Stimulated activated naive CD8-positive, alpha-beta T cell treated with anti-CD3 and anti-CD28 coated beads, Interleukin-15, Interleukin-2, amounts not matched to agents 100 ng/mL and 50 ng/mL, for 24 hours (primary cell): Measurements from ENCODE around the gene CYP21A2.
"Not testable (repeated sequence)": the region's sequence is repeated elsewhere in the genome, so short reads cannot be mapped to it uniquely, and the experiment has no call there.

Source experiments
- H3K27ac Mint-ChIP-seq: one replicate; pipeline ENCODE4 v1.8.0; 2021; ENCODE audit warnings: mild to moderate bottlenecking, mixed read lengths
- H3K27me3 Mint-ChIP-seq: one replicate; pipeline ENCODE4 v1.8.0; 2021; ENCODE audit warnings: mixed read lengths
- H3K36me3 Mint-ChIP-seq: one replicate; pipeline ENCODE4 v1.8.0; 2021; ENCODE audit warnings: low read depth, mixed read lengths
- H3K4me1 Mint-ChIP-seq: one replicate; pipeline ENCODE4 v1.8.0; 2021; ENCODE audit warnings: low read depth, mixed read lengths
- H3K4me3 Mint-ChIP-seq: one replicate; pipeline ENCODE4 v1.8.0; 2021; ENCODE audit warnings: mild to moderate bottlenecking, mixed read lengths
- H3K9me3 Mint-ChIP-seq: one replicate; pipeline ENCODE4 v1.8.0; 2021; ENCODE audit warnings: mixed read lengths

Gene CYP21A2

GRCh38 chr6:32058511-32058963 is 20.3 kb downstream of the CYP21A2 start:
- Mint-ChIP-seq H3K36me3 (no peaks in the 10 kb centered on the region), H3K27me3 (no peaks in the 10 kb centered on the region), H3K27ac (no peak overlapping the region), H3K4me3 (no peak overlapping the region), H3K4me1 (no peaks in the 10 kb centered on the region), H3K9me3 (no peaks in the 10 kb centered on the region)

- no peaks in the 10 kb centered on the region for H3K4me1 Mint-ChIP-seq
- no peaks in the 10 kb centered on the region for H3K36me3 Mint-ChIP-seq
- H3K27ac Mint-ChIP-seq = no peak overlapping the region
- H3K27me3 Mint-ChIP-seq = no peaks in the 10 kb centered on the region
- no peak overlapping the region for H3K4me3 Mint-ChIP-seq
- no peaks in the 10 kb centered on the region for H3K9me3 Mint-ChIP-seq
Observed at GRCh38 chr6:32060966-32061655, 22.9 kb downstream of the CYP21A2 start.

- H3K27ac Mint-ChIP-seq = no peak overlapping the region
- H3K4me3 Mint-ChIP-seq = no peak overlapping the region
- no peaks in the 10 kb centered on the region for H3K9me3 Mint-ChIP-seq
- no peaks in the 10 kb centered on the region for H3K36me3 Mint-ChIP-seq
- no peaks in the 10 kb centered on the region for H3K4me1 Mint-ChIP-seq
- H3K27me3 Mint-ChIP-seq = no peaks in the 10 kb centered on the region
Observed at GRCh38 chr6:32064706-32065105, 26.5 kb downstream of the CYP21A2 start.

- not testable (repeated sequence) for H3K27ac Mint-ChIP-seq, H3K27me3 Mint-ChIP-seq, H3K4me1 Mint-ChIP-seq, H3K4me3 Mint-ChIP-seq, H3K9me3 Mint-ChIP-seq, H3K36me3 Mint-ChIP-seq
Observed at GRCh38 chr6:32067521-32067920, 29.3 kb downstream of the CYP21A2 start.

GRCh38 chr6:32068315-32068714 is 30.1 kb downstream of the CYP21A2 start:
- H3K9me3 Mint-ChIP-seq, H3K27ac Mint-ChIP-seq, H3K27me3 Mint-ChIP-seq, H3K4me1 Mint-ChIP-seq, H3K4me3 Mint-ChIP-seq, H3K36me3 Mint-ChIP-seq: not testable (repeated sequence)

GRCh38 chr6:32068867-32069266 is 30.7 kb downstream of the CYP21A2 start:
- no peak overlapping the region for H3K4me3 Mint-ChIP-seq

GRCh38 chr6:32069460-32069859 is 31.2 kb downstream of the CYP21A2 start:
- Mint-ChIP-seq H3K4me3 (no peak overlapping the region), H3K36me3 (no peaks in the 10 kb centered on the region), H3K27me3 (no peaks in the 10 kb centered on the region), H3K9me3 (no peaks in the 10 kb centered on the region), H3K27ac (no peak overlapping the region), H3K4me1 (no peaks in the 10 kb centered on the region)

More at GRCh38 chr6:32068867-32069266, 30.7 kb downstream of the CYP21A2 start:
- Mint-ChIP-seq H3K27ac (no peak overlapping the region), H3K4me1 (no peaks in the 10 kb centered on the region), H3K9me3 (no peaks in the 10 kb centered on the region), H3K36me3 (no peaks in the 10 kb centered on the region), H3K27me3 (no peaks in the 10 kb centered on the region)

- H3K36me3 Mint-ChIP-seq = no peaks in the 10 kb centered on the region
- no peaks in the 10 kb centered on the region for H3K4me1 Mint-ChIP-seq
- no peak overlapping the region for H3K27ac Mint-ChIP-seq
- no peaks in the 10 kb centered on the region for H3K9me3 Mint-ChIP-seq
- no peaks in the 10 kb centered on the region for H3K27me3 Mint-ChIP-seq
- no peak overlapping the region for H3K4me3 Mint-ChIP-seq
Observed at GRCh38 chr6:32069878-32070515, 31.8 kb downstream of the CYP21A2 start.

GRCh38 chr6:32070814-32071543 is 32.8 kb downstream of the CYP21A2 start:
- Mint-ChIP-seq H3K27ac (no peak overlapping the region), H3K27me3 (no peaks in the 10 kb centered on the region), H3K9me3 (no peaks in the 10 kb centered on the region), H3K4me3 (no peak overlapping the region), H3K4me1 (no peaks in the 10 kb centered on the region), H3K36me3 (no peaks in the 10 kb centered on the region)

- Mint-ChIP-seq H3K27me3 (no peaks in the 10 kb centered on the region), H3K4me3 (no peak overlapping the region)
Observed at GRCh38 chr6:32073101-32073500, 34.9 kb downstream of the CYP21A2 start.

GRCh38 chr6:32073613-32074012 is 35.4 kb downstream of the CYP21A2 start:
- Mint-ChIP-seq H3K4me1 (no peaks in the 10 kb centered on the region), H3K27ac (no peak overlapping the region), H3K4me3 (no peak overlapping the region), H3K9me3 (no peaks in the 10 kb centered on the region), H3K27me3 (no peaks in the 10 kb centered on the region), H3K36me3 (no peaks in the 10 kb centered on the region)

More at GRCh38 chr6:32073101-32073500, 34.9 kb downstream of the CYP21A2 start:
- no peaks in the 10 kb centered on the region for H3K36me3 Mint-ChIP-seq
- no peak overlapping the region for H3K27ac Mint-ChIP-seq
- H3K9me3 Mint-ChIP-seq = no peaks in the 10 kb centered on the region
- H3K4me1 Mint-ChIP-seq = no peaks in the 10 kb centered on the region

GRCh38 chr6:32074996-32075532 is 36.8 kb downstream of the CYP21A2 start:
- Mint-ChIP-seq H3K4me3 (no peak overlapping the region), H3K9me3 (no peaks in the 10 kb centered on the region), H3K27ac (no peak overlapping the region), H3K36me3 (no peaks in the 10 kb centered on the region), H3K27me3 (no peaks in the 10 kb centered on the region), H3K4me1 (no peaks in the 10 kb centered on the region)

- Mint-ChIP-seq H3K27ac (no peak overlapping the region), H3K4me3 (no peak overlapping the region)
Observed at GRCh38 chr6:32075781-32076180, 37.6 kb downstream of the CYP21A2 start.

GRCh38 chr6:32076321-32076809 is 38.1 kb downstream of the CYP21A2 start:
- no peaks in the 10 kb centered on the region for H3K36me3 Mint-ChIP-seq
- H3K9me3 Mint-ChIP-seq = no peaks in the 10 kb centered on the region
- H3K27ac Mint-ChIP-seq = no peak overlapping the region
- H3K4me3 Mint-ChIP-seq = no peak overlapping the region
- no peaks in the 10 kb centered on the region for H3K4me1 Mint-ChIP-seq
- peaks cover 4% of the 10 kb centered on the region for H3K27me3 Mint-ChIP-seq

More at GRCh38 chr6:32075781-32076180, 37.6 kb downstream of the CYP21A2 start:
- Mint-ChIP-seq H3K9me3 (no peaks in the 10 kb centered on the region), H3K4me1 (no peaks in the 10 kb centered on the region), H3K36me3 (no peaks in the 10 kb centered on the region), H3K27me3 (peaks cover 3% of the 10 kb centered on the region)
